Hair follicular keratinocyte (primary cell): Measurements from ENCODE around the gene OR52H1. TPM values are rescaled to one million over a fixed set of nuclear protein-coding genes. Genes with fewer than 3 reads are reported as not detected.

Source experiments
- total RNA-seq: library from RNA; depleted of rRNA; stranded (reverse); fragments of >200 nt; gene quantifications from 2 replicates; pipeline ENCODE4 v1.2.3, GENCODE V29; 2015

Gene OR52H1
- total RNA-seq: not detected in 2 replicates

DNA sequence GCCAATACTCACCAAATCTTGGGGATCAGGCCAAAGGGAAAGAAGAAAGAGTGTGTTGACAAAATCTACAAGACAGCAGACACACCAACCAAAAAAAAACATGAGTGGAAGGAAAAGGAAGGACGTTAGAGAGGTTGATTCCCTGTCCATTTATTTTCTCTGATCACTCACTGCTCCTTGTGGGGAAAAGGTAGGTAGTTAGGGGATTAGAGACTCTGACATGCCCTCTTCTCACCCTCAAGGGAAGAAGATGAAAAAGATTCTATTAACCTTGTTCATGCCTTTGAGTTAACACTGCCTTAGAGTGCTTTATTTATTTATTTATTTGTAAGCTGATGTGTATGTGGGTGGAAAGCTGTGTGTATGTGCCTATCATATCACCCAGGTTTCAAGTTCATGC, at the start of gene OR52H1:
TSS of gene OR52H1 (minus strand) at position 101 of the 400 bp plus-strand sequence. CDS start 3,035 bp downstream, outside the sequence.

DNA sequence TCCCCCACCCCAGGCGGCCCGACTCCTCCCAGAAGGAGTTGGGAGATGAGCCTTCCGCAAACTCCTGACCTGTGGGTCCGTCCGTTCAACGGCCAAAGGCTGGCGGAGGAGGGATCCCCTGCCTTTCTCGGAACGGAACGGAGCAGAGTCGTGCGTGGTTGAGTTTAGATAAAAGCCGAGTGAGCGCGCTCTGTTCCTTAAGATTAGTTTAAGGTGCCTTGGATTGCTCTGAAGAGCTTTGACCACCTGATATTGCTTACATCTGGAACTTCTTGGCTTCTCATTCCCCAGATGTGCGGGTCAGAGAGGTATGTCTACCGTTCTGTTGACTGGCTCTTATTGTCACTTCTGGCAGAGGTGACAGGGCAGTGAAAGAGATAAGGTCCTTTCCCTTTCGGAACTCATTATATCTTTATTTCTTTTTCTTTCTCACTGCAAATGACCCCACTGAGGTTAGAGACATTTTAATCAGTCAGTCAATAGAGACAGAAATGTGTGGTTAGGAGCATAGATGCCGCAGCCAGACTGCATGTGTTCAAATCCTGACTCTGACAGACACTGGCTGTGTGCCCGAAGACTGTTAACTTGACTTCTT, 48.4 kb upstream of the OR52H1 start, which contains the start of gene TRIM6:
TSS of gene TRIM6 (plus strand) at position 31 of the 595 bp plus-strand sequence. CDS start at position 292, 261 bp downstream.

DNA sequence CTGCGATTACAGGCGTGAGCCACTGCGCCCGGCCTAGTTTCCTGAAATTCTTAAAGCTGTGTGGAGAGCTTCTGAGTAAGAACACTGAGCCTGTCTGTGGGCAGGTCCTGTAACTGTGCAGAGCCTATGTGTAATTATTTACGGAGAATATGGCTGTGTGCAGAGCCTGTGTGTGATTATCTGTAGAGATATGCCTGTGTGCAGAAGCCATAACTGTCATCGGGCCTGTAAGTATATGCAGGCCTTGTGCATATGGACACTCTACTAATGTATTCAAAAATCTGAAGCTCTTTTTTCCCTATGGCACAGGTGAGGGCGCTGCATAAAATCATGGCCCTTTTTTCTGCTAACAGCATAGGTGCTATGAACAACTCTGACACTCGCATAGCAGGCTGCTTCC, 32.2 kb upstream of the OR52H1 start, which contains the start of gene OR52B6:
TSS of gene OR52B6 (plus strand) at position 301 of the 400 bp plus-strand sequence. CDS start at position 301, 0 bp downstream.

DNA sequence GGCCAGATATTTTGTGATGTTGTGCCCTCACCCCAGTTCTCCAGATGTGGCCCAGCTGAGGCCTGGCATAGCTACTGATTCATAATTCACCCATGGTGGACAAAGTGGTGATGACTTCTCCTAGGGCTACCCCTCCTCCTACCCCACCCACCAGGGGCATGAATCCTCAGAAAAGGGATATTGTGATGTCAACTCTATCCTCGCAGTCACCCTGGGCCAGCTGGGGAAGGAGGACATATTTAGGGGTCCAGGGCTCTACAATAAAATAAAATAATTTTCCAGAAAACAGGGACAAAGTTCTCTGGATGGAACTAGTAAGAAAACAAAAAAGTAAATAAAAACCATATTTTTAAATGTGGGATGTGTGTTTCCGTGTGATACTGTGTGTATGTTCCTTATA, 31.7 kb downstream of the OR52H1 start, which contains the start of gene UBQLNL:
TSS of gene UBQLNL (minus strand) at position 101 of the 400 bp plus-strand sequence. CDS start 258 bp downstream, outside the sequence.

DNA sequence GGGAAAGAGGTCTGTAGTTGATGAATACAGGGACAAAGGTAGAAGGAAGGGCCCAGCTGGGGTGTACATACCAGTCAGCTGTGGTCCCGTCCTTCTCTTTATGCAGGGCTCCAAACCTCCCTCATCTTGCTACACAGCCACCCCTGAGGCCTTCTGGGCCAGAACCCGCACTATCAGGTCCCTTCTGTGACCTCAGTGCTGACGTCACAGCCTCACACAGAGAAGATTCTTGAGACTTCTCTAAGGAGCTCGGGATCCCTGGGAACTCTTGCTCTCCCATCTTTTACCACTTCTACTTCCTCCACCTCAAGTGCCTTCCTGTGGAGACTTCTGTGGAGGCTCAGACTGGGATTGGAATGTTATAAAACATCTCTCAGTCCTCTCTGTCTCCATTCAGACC, 38.5 kb downstream of the OR52H1 start, which contains the start of gene UBQLN3:
TSS of gene UBQLN3 (minus strand) at position 155 of the 400 bp plus-strand sequence. CDS start 399 bp downstream, outside the sequence.

Other genes with a start within 250 kb of the OR52H1 start
- not detected in 2 replicates for gene OR51B4, start 246.6 kb downstream of the OR52H1 start, total RNA-seq
- not detected in 2 replicates for gene OR51B2, start 224.2 kb downstream of the OR52H1 start, total RNA-seq
- not detected in 2 replicates for gene OR51B5, start 205.0 kb downstream of the OR52H1 start, total RNA-seq
- gene OR51B6, start 197.0 kb downstream of the OR52H1 start, total RNA-seq: not detected in 2 replicates
- gene OR51M1, start 164.7 kb downstream of the OR52H1 start, total RNA-seq: not detected in 2 replicates
- not detected in 2 replicates for gene OR51Q1, start 126.4 kb downstream of the OR52H1 start, total RNA-seq
- not detected in 2 replicates for gene OR51I1, start 107.0 kb downstream of the OR52H1 start, total RNA-seq
- not detected in 2 replicates for gene OR51I2, start 99.2 kb downstream of the OR52H1 start, total RNA-seq
- gene OR52D1, start 59.9 kb downstream of the OR52H1 start, total RNA-seq: not detected in 2 replicates
- not detected in 2 replicates for gene UBQLN3, start 38.6 kb downstream of the OR52H1 start, total RNA-seq
- not detected in 2 replicates for gene UBQLNL, start 31.8 kb downstream of the OR52H1 start, total RNA-seq
- gene OR52B6, start 32.3 kb upstream of the OR52H1 start, total RNA-seq: not detected in 2 replicates
- gene TRIM6, start 48.1 kb upstream of the OR52H1 start, total RNA-seq: 2.7 and 2.8 TPM in 2 replicates
- gene TRIM34, start 76.5 kb upstream of the OR52H1 start, total RNA-seq: 4.9 and 6.5 TPM in 2 replicates
- gene TRIM5, start 136.5 kb upstream of the OR52H1 start, total RNA-seq: 27.4 and 31.2 TPM in 2 replicates
- 18.9 and 41.5 TPM in 2 replicates for gene TRIM22, start 141.2 kb upstream of the OR52H1 start, total RNA-seq
- not detected in 2 replicates for gene OR56B1, start 187.9 kb upstream of the OR52H1 start, total RNA-seq
- gene OR52N4, start 205.7 kb upstream of the OR52H1 start, total RNA-seq: not detected in 2 replicates
- not detected in 2 replicates for gene OR52N5, start 234.8 kb upstream of the OR52H1 start, total RNA-seq
- gene OR52N1, start 242.7 kb upstream of the OR52H1 start, total RNA-seq: not detected in 2 replicates